ENCODE data around the gene LINC00237. TPM values are rescaled to one million over a fixed set of nuclear protein-coding genes. Genes with fewer than 3 reads are reported as not detected.

The LINC00237 gene
- total and polyA plus RNA-seq, 8 donors, result 0.92 TPM; not detected in 7

- ATAC-seq (no peak), DNase-seq (no peak), FAIRE-seq (no peak)
- H3K36me3 ChIP-seq, result no peaks in the 10 kb centered on the region
- TF ChIP-seq, protein P1, sequence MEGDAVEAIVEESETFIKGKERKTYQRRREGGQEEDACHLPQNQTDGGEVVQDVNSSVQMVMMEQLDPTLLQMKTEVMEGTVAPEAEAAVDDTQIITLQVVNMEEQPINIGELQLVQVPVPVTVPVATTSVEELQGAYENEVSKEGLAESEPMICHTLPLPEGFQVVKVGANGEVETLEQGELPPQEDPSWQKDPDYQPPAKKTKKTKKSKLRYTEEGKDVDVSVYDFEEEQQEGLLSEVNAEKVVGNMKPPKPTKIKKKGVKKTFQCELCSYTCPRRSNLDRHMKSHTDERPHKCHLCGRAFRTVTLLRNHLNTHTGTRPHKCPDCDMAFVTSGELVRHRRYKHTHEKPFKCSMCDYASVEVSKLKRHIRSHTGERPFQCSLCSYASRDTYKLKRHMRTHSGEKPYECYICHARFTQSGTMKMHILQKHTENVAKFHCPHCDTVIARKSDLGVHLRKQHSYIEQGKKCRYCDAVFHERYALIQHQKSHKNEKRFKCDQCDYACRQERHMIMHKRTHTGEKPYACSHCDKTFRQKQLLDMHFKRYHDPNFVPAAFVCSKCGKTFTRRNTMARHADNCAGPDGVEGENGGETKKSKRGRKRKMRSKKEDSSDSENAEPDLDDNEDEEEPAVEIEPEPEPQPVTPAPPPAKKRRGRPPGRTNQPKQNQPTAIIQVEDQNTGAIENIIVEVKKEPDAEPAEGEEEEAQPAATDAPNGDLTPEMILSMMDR (IDR thresholded peaks at IDR 0.05), result no peak
- intact Hi-C loops (cut with DNase I), result no loop called here
- no peaks in the 10 kb centered on the region for H3K9me3 ChIP-seq
- H3K27me3 ChIP-seq, result peaks cover 0 to 5% (median 0%) of the 10 kb centered on the region in 4 donors
- WGBS, 2 donors, result 92 to 94% methylated on average over 5 of the region's 5 CpGs
- H3K27ac ChIP-seq, result no peak overlapping the region
- no peaks in the 10 kb centered on the region for H3K4me1 ChIP-seq
- H3K4me3 ChIP-seq, result no peak overlapping the region
These were observed 53.9 kb downstream of the LINC00237 start for GRCh38 chr20:21052241-21052640.

DNA sequence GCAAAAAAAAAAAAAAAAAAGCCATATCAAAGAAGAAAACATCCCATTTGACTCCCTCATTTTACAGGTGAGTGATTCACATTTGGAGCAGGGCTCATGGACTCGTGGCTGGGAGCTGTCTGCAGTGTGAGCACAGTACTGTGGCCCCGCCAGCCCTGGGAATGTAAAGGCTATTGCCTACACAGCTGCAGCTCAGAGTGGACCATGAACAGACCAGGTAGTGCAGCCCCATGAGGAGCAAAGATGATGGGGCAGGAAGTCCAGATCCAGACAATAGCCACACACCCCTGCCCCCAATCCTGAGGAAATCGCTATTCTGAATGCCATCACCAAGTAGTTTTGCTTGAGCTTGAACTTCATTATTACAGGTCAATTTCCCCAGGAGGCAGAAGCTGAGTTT, 55.4 kb downstream of the LINC00237 start:
- TF ChIP-seq, protein P1 (IDR thresholded peaks at IDR 0.05), result no peak
- DNase-seq, result no peak
- FAIRE-seq, result no peak
- intact Hi-C loops (cut with DNase I), result no loop called here
- ATAC-seq, result no peak
- H3K27me3 ChIP-seq, result no peaks in the 10 kb centered on the region
- WGBS, 2 donors, result 86% methylated on average over 3 of the region's 3 CpGs
- H3K4me1 ChIP-seq, result no peaks in the 10 kb centered on the region
- no peaks in the 10 kb centered on the region for H3K36me3 ChIP-seq
- H3K4me3 ChIP-seq, result no peak overlapping the region
- H3K27ac ChIP-seq, result no peak overlapping the region
- no peaks in the 10 kb centered on the region for H3K9me3 ChIP-seq

- 80 to 87% methylated on average over 6 of the region's 6 CpGs for WGBS, 2 donors
- no peak for FAIRE-seq
- DNase-seq, result no peak
- Histone ChIP-seq H3K9me3 (no peaks in the 10 kb centered on the region), H3K4me1 (no peaks in the 10 kb centered on the region), H3K27ac (no peak overlapping the region), H3K4me3 (no peak overlapping the region), H3K36me3 (no peaks in the 10 kb centered on the region), H3K27me3 (no peaks in the 10 kb centered on the region)
- intact Hi-C loops (cut with DNase I), result no loop called here
- TF ChIP-seq, protein P1 (IDR thresholded peaks at IDR 0.05), result no peak
- ATAC-seq, result no peak
These were observed 56.8 kb downstream of the LINC00237 start for GRCh38 chr20:21049305-21049828.

DNA sequence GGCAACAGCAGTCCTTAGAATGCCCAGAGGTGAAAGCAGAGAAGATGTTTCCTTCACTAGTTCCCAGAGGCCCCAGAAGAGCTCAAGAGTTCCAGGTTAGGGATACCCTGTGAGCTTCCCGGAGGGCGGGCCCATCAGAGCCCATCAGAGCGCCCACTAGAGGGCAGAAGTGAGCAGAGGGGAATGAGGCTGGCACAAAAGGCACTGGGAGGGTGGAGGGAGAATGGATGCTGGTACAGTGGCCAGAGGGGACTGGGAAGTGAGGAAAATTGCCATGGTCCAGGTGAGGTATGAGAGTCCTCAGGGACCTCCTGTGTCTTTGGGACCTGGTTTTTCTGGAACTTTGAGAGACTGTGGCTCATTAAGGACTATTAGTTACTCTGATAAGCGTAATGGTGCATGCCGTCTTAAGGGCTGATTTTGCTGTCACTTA, 57.3 kb downstream of the LINC00237 start:
- intact Hi-C loops (cut with DNase I), result no loop called here
- Histone ChIP-seq H3K4me1 (no peaks in the 10 kb centered on the region), H3K9me3 (no peaks in the 10 kb centered on the region), H3K4me3 (no peak overlapping the region), H3K27me3 (no peaks in the 10 kb centered on the region), H3K27ac (no peak overlapping the region), H3K36me3 (no peaks in the 10 kb centered on the region)
- FAIRE-seq (no peak), ATAC-seq (peak in 3 of 4 donors; percentile 60 to 75 (median 75)), DNase-seq (peak; percentile 6 to 84 (median 47))
- 49 to 55% methylated on average over 5 of the region's 5 CpGs for WGBS, 2 donors
- TF ChIP-seq, protein P1 (IDR thresholded peaks at IDR 0.05), result peak; percentile 38 to 59 (median 53)

- no peaks in the 10 kb centered on the region for H3K27me3 ChIP-seq
- no peak overlapping the region for H3K4me3 ChIP-seq
- no peak overlapping the region for H3K27ac ChIP-seq
- 63 to 74% methylated on average over 6 of the region's 6 CpGs for WGBS, 2 donors
- intact Hi-C loops (cut with DNase I), result no loop called here
- H3K36me3 ChIP-seq, result no peaks in the 10 kb centered on the region
- TF ChIP-seq, protein P1 (IDR thresholded peaks at IDR 0.05), result no peak
- H3K4me1 ChIP-seq, result no peaks in the 10 kb centered on the region
- DNase-seq, result no peak
- no peaks in the 10 kb centered on the region for H3K9me3 ChIP-seq
- no peak for FAIRE-seq
- ATAC-seq, result no peak
These were observed 58.2 kb downstream of the LINC00237 start for GRCh38 chr20:21047981-21048380.
